ENCODE results near the gene AFF3.

AFF3 gene

DNA sequence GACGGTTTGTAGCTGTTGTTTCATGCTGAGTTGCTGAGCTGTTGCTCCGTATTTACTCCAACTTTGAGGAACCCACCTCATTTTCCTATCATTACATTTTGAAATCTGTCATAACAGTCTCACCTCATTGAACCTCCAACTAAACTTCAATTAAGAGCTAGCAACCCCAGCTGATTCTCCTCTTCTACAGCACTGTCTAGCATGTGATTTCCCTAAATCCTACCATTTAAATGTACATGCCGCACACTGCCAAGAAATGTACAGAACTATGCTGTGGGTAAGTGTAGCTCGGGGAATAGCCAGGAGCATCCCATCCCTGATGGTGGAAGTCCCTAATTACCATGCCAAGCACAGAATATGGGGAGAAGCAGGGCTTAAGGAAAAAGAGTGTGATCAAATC is 299.9 kb downstream of the AFF3 start:
- Histone ChIP-seq H3K4me2 (ENCODE audit: low read length) (no peak overlapping the region), H2AFZ (ENCODE audit: insufficient read depth, low read length, poor library complexity) (no peak overlapping the region), H3K79me1 (ENCODE audit: low read length) (no peaks in the 10 kb centered on the region), H3K27me3 (ENCODE audit: insufficient read depth, low read length) (no peaks in the 10 kb centered on the region), H2BK5ac (ENCODE audit: low read depth, low read length, poor library complexity) (no peak overlapping the region), H3K18ac (ENCODE audit: low read length) (no peak overlapping the region), H3K4ac (ENCODE audit: low read depth, low read length) (no peak overlapping the region), H3K9ac (ENCODE audit: low read length) (no peak overlapping the region), H4K12ac (ENCODE audit: low read depth, low read length) (no peak overlapping the region), H3K27ac (ENCODE audit: low read depth, low read length) (no peak overlapping the region), H3K36me3 (ENCODE audit: control insufficient read depth in 1 of 2, insufficient read depth in 2 of 2, low read length in 2 of 2) (no peaks in the 10 kb centered on the region), H2AK5ac (ENCODE audit: low read length) (no peak overlapping the region), H4K91ac (ENCODE audit: low read depth, low read length) (no peak overlapping the region), H3K23ac (ENCODE audit: low read length) (no peak overlapping the region), H2BK120ac (ENCODE audit: insufficient read depth, low read length, poor library complexity) (no peak overlapping the region), H3K14ac (ENCODE audit: low read length) (no peak overlapping the region), H3K4me1 (ENCODE audit: control insufficient read depth in 1 of 2, insufficient read depth in 2 of 2, low read length in 2 of 2) (no peaks in the 10 kb centered on the region), H3K4me3 (ENCODE audit: low read depth, low read length) (no peak overlapping the region), H3K9me3 (ENCODE audit: insufficient read depth, low read depth, low read length) (no peaks in the 10 kb centered on the region), H4K8ac (ENCODE audit: low read depth, low read length) (no peak overlapping the region), H2BK12ac (ENCODE audit: low read length) (no peak overlapping the region), H3K79me2 (ENCODE audit: control insufficient read depth, insufficient read depth, low read length, poor library complexity) (no peaks in the 10 kb centered on the region)
- no CpG with 5 or more reads among the region's 4 CpGs for WGBS (ENCODE audit: extremely low coverage, insufficient coverage, insufficient read length)
- DNase-seq: no peak

GRCh38 chr2:99841749-99842148 is 300.6 kb downstream of the AFF3 start:
- H3K79me2 ChIP-seq (ENCODE audit: control insufficient read depth, insufficient read depth, low read length, poor library complexity): no peaks in the 10 kb centered on the region
- H3K4ac ChIP-seq (ENCODE audit: low read depth, low read length): no peak overlapping the region
- no peak overlapping the region for H3K4me2 ChIP-seq (ENCODE audit: low read length)
- H3K14ac ChIP-seq (ENCODE audit: low read length): no peak overlapping the region
- no peak overlapping the region for H2BK12ac ChIP-seq (ENCODE audit: low read length)
- no peak overlapping the region for H3K4me3 ChIP-seq (ENCODE audit: low read depth, low read length)
- no peak overlapping the region for H3K23ac ChIP-seq (ENCODE audit: low read length)
- H2AK5ac ChIP-seq (ENCODE audit: low read length): no peak overlapping the region
- H3K4me1 ChIP-seq (ENCODE audit: control insufficient read depth in 1 of 2, insufficient read depth in 2 of 2, low read length in 2 of 2): no peaks in the 10 kb centered on the region
- H4K8ac ChIP-seq (ENCODE audit: low read depth, low read length): no peak overlapping the region
- no peaks in the 10 kb centered on the region for H3K27me3 ChIP-seq (ENCODE audit: insufficient read depth, low read length)
- no peak overlapping the region for H2BK120ac ChIP-seq (ENCODE audit: insufficient read depth, low read length, poor library complexity)
- H4K91ac ChIP-seq (ENCODE audit: low read depth, low read length): no peak overlapping the region
- H3K27ac ChIP-seq (ENCODE audit: low read depth, low read length): no peak overlapping the region
- no peaks in the 10 kb centered on the region for H3K9me3 ChIP-seq (ENCODE audit: insufficient read depth, low read depth, low read length)
- H3K9ac ChIP-seq (ENCODE audit: low read length): no peak overlapping the region
- no peak overlapping the region for H3K18ac ChIP-seq (ENCODE audit: low read length)
- no peak overlapping the region for H4K12ac ChIP-seq (ENCODE audit: low read depth, low read length)
- H3K36me3 ChIP-seq (ENCODE audit: control insufficient read depth in 1 of 2, insufficient read depth in 2 of 2, low read length in 2 of 2): no peaks in the 10 kb centered on the region
- no peaks in the 10 kb centered on the region for H3K79me1 ChIP-seq (ENCODE audit: low read length)
- no peak overlapping the region for H2BK5ac ChIP-seq (ENCODE audit: low read depth, low read length, poor library complexity)
- no peak overlapping the region for H2AFZ ChIP-seq (ENCODE audit: insufficient read depth, low read length, poor library complexity)
- no CpG with 5 or more reads among the region's 3 CpGs for WGBS (ENCODE audit: extremely low coverage, insufficient coverage, insufficient read length)
- no peak for DNase-seq

DNA sequence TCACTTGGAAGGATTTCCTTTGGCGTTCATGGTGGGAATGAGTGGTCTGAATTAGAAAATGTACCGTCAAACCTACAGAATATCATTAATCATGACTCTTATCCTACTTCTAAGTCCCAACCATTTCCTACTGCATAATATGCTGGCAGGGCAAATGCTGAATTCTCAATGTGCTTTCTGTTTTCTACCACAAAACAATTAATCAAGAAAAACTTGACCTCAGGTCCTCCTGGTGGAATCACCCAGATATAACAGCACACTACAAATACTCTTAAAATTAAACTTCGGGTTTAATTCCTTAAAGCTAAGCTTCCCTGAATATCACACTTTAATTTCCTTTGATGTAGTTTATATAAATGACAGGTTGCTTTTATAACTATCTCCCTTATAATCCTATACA is 301.6 kb downstream of the AFF3 start:
- Histone ChIP-seq H3K79me1 (ENCODE audit: low read length) (no peaks in the 10 kb centered on the region), H3K4ac (ENCODE audit: low read depth, low read length) (no peak overlapping the region), H3K27me3 (ENCODE audit: insufficient read depth, low read length) (no peaks in the 10 kb centered on the region), H3K27ac (ENCODE audit: low read depth, low read length) (no peak overlapping the region), H4K91ac (ENCODE audit: low read depth, low read length) (no peak overlapping the region), H2BK5ac (ENCODE audit: low read depth, low read length, poor library complexity) (no peak overlapping the region), H3K14ac (ENCODE audit: low read length) (no peak overlapping the region), H3K4me2 (ENCODE audit: low read length) (no peak overlapping the region), H3K4me1 (ENCODE audit: control insufficient read depth in 1 of 2, insufficient read depth in 2 of 2, low read length in 2 of 2) (no peaks in the 10 kb centered on the region), H3K79me2 (ENCODE audit: control insufficient read depth, insufficient read depth, low read length, poor library complexity) (no peaks in the 10 kb centered on the region), H3K36me3 (ENCODE audit: control insufficient read depth in 1 of 2, insufficient read depth in 2 of 2, low read length in 2 of 2) (no peaks in the 10 kb centered on the region), H3K9ac (ENCODE audit: low read length) (no peak overlapping the region), H4K12ac (ENCODE audit: low read depth, low read length) (no peak overlapping the region), H2AK5ac (ENCODE audit: low read length) (no peak overlapping the region), H3K23ac (ENCODE audit: low read length) (no peak overlapping the region), H2BK12ac (ENCODE audit: low read length) (no peak overlapping the region), H3K9me3 (ENCODE audit: insufficient read depth, low read depth, low read length) (no peaks in the 10 kb centered on the region), H2BK120ac (ENCODE audit: insufficient read depth, low read length, poor library complexity) (no peak overlapping the region), H2AFZ (ENCODE audit: insufficient read depth, low read length, poor library complexity) (no peak overlapping the region), H4K8ac (ENCODE audit: low read depth, low read length) (no peak overlapping the region), H3K4me3 (ENCODE audit: low read depth, low read length) (no peak overlapping the region), H3K18ac (ENCODE audit: low read length) (no peak overlapping the region)
- WGBS (ENCODE audit: extremely low coverage, insufficient coverage, insufficient read length): no CpG with 5 or more reads among the region's 3 CpGs
- DNase-seq: no peak

DNA sequence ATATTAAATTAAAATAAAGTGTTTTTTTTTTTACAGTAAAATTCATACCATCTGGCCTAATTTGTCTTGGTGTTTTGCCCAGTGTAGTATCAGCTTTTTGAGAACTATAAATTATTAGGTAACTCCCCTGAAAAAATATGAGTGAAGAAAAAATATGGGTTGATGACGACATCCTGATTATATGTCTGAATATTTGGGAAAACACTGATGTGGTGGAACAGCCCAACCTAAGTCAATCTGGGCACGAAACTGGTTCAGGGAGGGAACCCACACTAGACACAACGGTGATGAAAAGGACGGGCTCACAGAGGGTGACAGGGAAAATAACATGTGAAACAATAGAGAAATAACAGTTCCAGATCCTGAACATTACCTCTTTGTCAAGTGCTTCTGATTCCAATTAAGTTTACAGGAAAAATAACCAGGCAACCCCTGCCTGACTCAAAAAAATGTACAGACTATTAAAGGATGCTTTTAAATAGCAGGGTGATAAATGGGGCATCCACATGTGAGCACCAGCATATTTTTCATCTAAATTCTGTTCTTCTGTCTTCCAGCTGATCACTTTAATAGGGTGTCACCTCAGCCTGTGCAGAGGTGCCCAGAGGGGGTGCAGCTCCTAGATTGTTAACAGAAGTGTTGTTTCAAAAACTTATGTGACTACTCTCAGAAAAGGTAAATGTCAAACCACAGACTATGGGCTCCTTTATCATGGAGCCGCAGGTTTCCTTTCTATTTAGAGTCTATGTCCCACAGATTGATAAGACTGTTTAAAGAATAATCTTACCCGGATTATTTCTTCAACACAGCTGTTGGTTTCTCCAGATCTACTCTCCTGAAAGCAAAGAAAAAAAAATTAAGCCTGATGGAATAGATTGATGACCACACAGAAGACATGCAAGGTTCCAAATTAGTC is 305.4 kb downstream of the AFF3 start:
- Histone ChIP-seq H3K9me3 (ENCODE audit: insufficient read depth, low read depth, low read length) (no peaks in the 10 kb centered on the region), H2BK120ac (ENCODE audit: insufficient read depth, low read length, poor library complexity) (no peak overlapping the region), H3K23ac (ENCODE audit: low read length) (no peak overlapping the region), H4K91ac (ENCODE audit: low read depth, low read length) (no peak overlapping the region), H2BK5ac (ENCODE audit: low read depth, low read length, poor library complexity) (no peak overlapping the region), H2BK12ac (ENCODE audit: low read length) (no peak overlapping the region), H4K12ac (ENCODE audit: low read depth, low read length) (no peak overlapping the region), H3K27ac (ENCODE audit: low read depth, low read length) (no peak overlapping the region), H2AK5ac (ENCODE audit: low read length) (no peak overlapping the region), H3K79me1 (ENCODE audit: low read length) (no peaks in the 10 kb centered on the region), H3K4me2 (ENCODE audit: low read length) (no peak overlapping the region), H3K4ac (ENCODE audit: low read depth, low read length) (no peak overlapping the region), H2AFZ (ENCODE audit: insufficient read depth, low read length, poor library complexity) (no peak overlapping the region), H3K79me2 (ENCODE audit: control insufficient read depth, insufficient read depth, low read length, poor library complexity) (no peaks in the 10 kb centered on the region), H3K27me3 (ENCODE audit: insufficient read depth, low read length) (no peaks in the 10 kb centered on the region), H3K14ac (ENCODE audit: low read length) (no peak overlapping the region), H4K8ac (ENCODE audit: low read depth, low read length) (no peak overlapping the region), H3K36me3 (ENCODE audit: control insufficient read depth in 1 of 2, insufficient read depth in 2 of 2, low read length in 2 of 2) (no peaks in the 10 kb centered on the region), H3K18ac (ENCODE audit: low read length) (no peak overlapping the region), H3K9ac (ENCODE audit: low read length) (no peak overlapping the region), H3K4me3 (ENCODE audit: low read depth, low read length) (no peak overlapping the region), H3K4me1 (ENCODE audit: control insufficient read depth in 1 of 2, insufficient read depth in 2 of 2, low read length in 2 of 2) (peaks cover 0 to 3% of the 10 kb centered on the region in 2 experiments)
- DNase-seq: no peak
- WGBS (ENCODE audit: extremely low coverage, insufficient coverage, insufficient read length): no CpG with 5 or more reads among the region's 6 CpGs
